ENCODE data around the gene SFTA2.

DNA sequence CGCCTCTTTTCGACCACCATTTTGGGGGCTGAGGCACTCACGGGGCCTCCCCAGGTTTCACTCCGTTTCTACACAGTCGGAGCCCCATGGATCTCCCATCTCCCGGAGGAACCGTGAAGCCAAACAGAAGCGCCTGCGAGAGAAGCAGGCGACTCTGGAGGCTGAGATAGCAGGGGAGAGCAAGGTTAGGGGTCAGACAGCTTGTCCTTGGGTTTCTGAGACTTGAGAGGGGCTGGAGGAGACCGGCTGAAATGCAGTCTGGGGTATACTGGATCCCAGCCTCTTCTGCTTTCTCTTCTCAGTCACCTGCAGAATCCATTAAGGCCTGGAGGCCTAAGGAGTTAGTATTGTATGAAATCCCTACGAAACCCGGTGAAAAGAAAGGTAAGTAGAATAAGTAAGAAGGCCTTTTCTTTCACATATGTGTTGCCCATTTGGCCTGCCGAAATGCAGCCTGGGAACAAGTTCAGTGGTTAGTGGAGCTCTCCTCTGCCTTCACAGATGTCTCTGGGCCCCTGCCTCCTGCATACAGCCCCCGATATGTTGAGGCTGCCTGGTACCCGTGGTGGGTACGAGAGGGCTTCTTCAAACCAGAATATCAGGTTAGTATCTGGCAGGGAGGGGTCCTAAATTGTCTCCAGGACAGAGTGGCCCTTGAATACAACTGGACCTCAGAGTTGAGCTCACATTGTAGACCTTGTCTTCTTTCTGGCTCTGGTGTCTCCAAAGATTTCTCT, 16.9 kb downstream of the SFTA2 start:
- no peak for TF ChIP-seq CEBPB (IDR thresholded peaks at IDR 0.05)
- TF ChIP-seq, protein P1, sequence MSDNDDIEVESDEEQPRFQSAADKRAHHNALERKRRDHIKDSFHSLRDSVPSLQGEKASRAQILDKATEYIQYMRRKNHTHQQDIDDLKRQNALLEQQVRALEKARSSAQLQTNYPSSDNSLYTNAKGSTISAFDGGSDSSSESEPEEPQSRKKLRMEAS (IDR thresholded peaks at IDR 0.05), result no peak
- no peak for TF ChIP-seq FOXM1 (IDR thresholded peaks at IDR 0.05; ENCODE audit: borderline replicate concordance, low read depth)
- TF ChIP-seq, protein P2, sequence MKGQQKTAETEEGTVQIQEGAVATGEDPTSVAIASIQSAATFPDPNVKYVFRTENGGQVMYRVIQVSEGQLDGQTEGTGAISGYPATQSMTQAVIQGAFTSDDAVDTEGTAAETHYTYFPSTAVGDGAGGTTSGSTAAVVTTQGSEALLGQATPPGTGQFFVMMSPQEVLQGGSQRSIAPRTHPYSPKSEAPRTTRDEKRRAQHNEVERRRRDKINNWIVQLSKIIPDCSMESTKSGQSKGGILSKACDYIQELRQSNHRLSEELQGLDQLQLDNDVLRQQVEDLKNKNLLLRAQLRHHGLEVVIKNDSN (IDR thresholded peaks at IDR 0.05), result no peak
- TF ChIP-seq ZBTB7A (IDR thresholded peaks at IDR 0.05; ENCODE audit: low read depth), result no peak
- no peak for TF ChIP-seq NFIC (IDR thresholded peaks at IDR 0.05)
- no peak for TF ChIP-seq YY1 (IDR thresholded peaks at IDR 0.05; ENCODE audit: low read depth)
- no peak for TF ChIP-seq RAD21 (IDR thresholded peaks at IDR 0.05; ENCODE audit: low read depth)
- TF ChIP-seq EGR1 (IDR thresholded peaks at IDR 0.05), result no peak
- no peak for TF ChIP-seq EP300 (IDR thresholded peaks at IDR 0.05; ENCODE audit: borderline replicate concordance)
- no peak for TF ChIP-seq TCF12 (IDR thresholded peaks at IDR 0.05; ENCODE audit: low read depth)
- no peak for TF ChIP-seq TAF1 (IDR thresholded peaks at IDR 0.05; ENCODE audit: low read depth)
- no peak for TF ChIP-seq TEAD4 (IDR thresholded peaks at IDR 0.05)

All from Ishikawa (cell line).